OCI-LY3 (cell line): ENCODE data around the gene PLXNB1.

Experiments
- H2AFZ ChIP-seq: fragments of 200-600, 300-600 bp; shearing (Covaris generic); 2 replicates; pipeline ENCODE4 v1.6.0; 2014; ENCODE audit warnings: antibody characterized with exemption, low read depth, low read length
- H3K27ac ChIP-seq: fragments of 200-600, 300-600 bp; sonication (generic); 2 replicates; pipeline ENCODE4 v1.5.1; 2014; ENCODE audit warnings: mild to moderate bottlenecking, low read length, moderate library complexity, mixed read lengths
- H3K27me3 ChIP-seq: fragments of 200-600, 300-600 bp; sonication (generic); 2 replicates; pipeline ENCODE4 v1.6.1; 2014; ENCODE audit warnings: low read depth, low read length, mixed read lengths
- H3K36me3 ChIP-seq: fragments of 200-600, 300-600 bp; sonication (generic); replicated peaks from 2 replicates; pipeline ENCODE3; 2014; ENCODE audit warnings: low read depth, low read length, mixed read lengths
- H3K4me1 ChIP-seq: fragments of 300-600, 200-600 bp; sonication (generic); 2 replicates; pipeline ENCODE4 v1.6.1; 2014; ENCODE audit warnings: low read length, mixed read lengths
- H3K4me2 ChIP-seq: fragments of 200-600, 300-600 bp; sonication (generic); 2 replicates; pipeline ENCODE4 v1.6.1; 2014; ENCODE audit warnings: low read length, mixed read lengths
- H3K4me3 ChIP-seq: fragments of 300-600, 200-600 bp; sonication (generic); 2 replicates; pipeline ENCODE4 v1.5.1; 2014; ENCODE audit warnings: antibody characterized with exemption, mild to moderate bottlenecking, low read length, moderate library complexity
- H3K79me2 ChIP-seq: fragments of 300-600, 200-600 bp; shearing (Covaris generic); 2 replicates; pipeline ENCODE4 v1.6.1; 2014; ENCODE audit warnings: mild to moderate bottlenecking, low read length, mixed read lengths
- H3K9ac ChIP-seq: fragments of 300-600, 200-600 bp; shearing (Covaris generic); 2 replicates; pipeline ENCODE4 v1.6.0; 2014; ENCODE audit warnings: mild to moderate bottlenecking, low read length, moderate library complexity
- H3K9me3 ChIP-seq: fragments of 200-600, 300-600 bp; shearing (Covaris generic); 2 replicates; pipeline ENCODE4 v1.6.1; 2014; ENCODE audit warnings: low read length, mixed read lengths; ENCODE audit not compliant: insufficient read depth
- H4K20me1 ChIP-seq: fragments of 200-600, 300-600 bp; sonication (generic); 2 replicates; pipeline ENCODE4 v1.6.1; 2016; ENCODE audit warnings: low read length, mixed read lengths; ENCODE audit not compliant: insufficient read depth
- CTCF ChIP-seq: fragments of 200-600, 300-600 bp; sonication (generic); IDR thresholded peaks from 2 replicates; pipeline ENCODE4 v1.5.1; 2014; ENCODE audit warnings: antibody characterized with exemption, low read length, low read depth
- EZH2phosphoT487 ChIP-seq: fragments of 200-600 bp; shearing (Covaris generic); IDR thresholded peaks from 2 replicates; pipeline ENCODE4 v1.6.1; 2018; ENCODE audit warnings: antibody characterized with exemption, mixed run types, low read depth

The PLXNB1 gene

GRCh38 chr3:48414376-48415250 lies 15.3 kb downstream of the PLXNB1 start:
- Histone ChIP-seq H3K4me3 (no peak overlapping the region), H3K36me3 (no peaks in the 10 kb centered on the region), H3K4me2 (no peak overlapping the region), H2AFZ (no peak overlapping the region), H3K79me2 (no peaks in the 10 kb centered on the region), H3K27ac (no peak overlapping the region), H3K4me1 (no peaks in the 10 kb centered on the region), H3K9me3 (no peaks in the 10 kb centered on the region), H4K20me1 (no peaks in the 10 kb centered on the region), H3K9ac (no peak overlapping the region), H3K27me3 (no peaks in the 10 kb centered on the region)
- TF ChIP-seq EZH2phosphoT487 = no peak
- no peak for TF ChIP-seq CTCF

- Histone ChIP-seq H3K27me3 (no peaks in the 10 kb centered on the region), H3K27ac (no peak overlapping the region), H3K4me3 (no peak overlapping the region), H3K4me1 (no peaks in the 10 kb centered on the region), H4K20me1 (no peaks in the 10 kb centered on the region), H3K9me3 (no peaks in the 10 kb centered on the region), H2AFZ (no peak overlapping the region), H3K9ac (no peak overlapping the region), H3K79me2 (no peaks in the 10 kb centered on the region), H3K36me3 (peaks cover 4% of the 10 kb centered on the region), H3K4me2 (no peak overlapping the region)
- TF ChIP-seq EZH2phosphoT487 (no peak), CTCF (no peak)
Measured at GRCh38 chr3:48413611-48414010, 16.3 kb downstream of the PLXNB1 start.

GRCh38 chr3:48413086-48413485 lies 16.8 kb downstream of the PLXNB1 start:
- no peaks in the 10 kb centered on the region for H3K4me1 ChIP-seq
- H3K27ac ChIP-seq = no peak overlapping the region
- peaks cover 4% of the 10 kb centered on the region for H3K36me3 ChIP-seq
- H3K9me3 ChIP-seq = no peaks in the 10 kb centered on the region
- H4K20me1 ChIP-seq = no peaks in the 10 kb centered on the region
- H3K27me3 ChIP-seq = no peaks in the 10 kb centered on the region
- TF ChIP-seq CTCF (no peak), EZH2phosphoT487 (no peak)
- H2AFZ ChIP-seq = no peak overlapping the region
- no peak overlapping the region for H3K4me3 ChIP-seq
- H3K4me2 ChIP-seq = no peak overlapping the region
- H3K79me2 ChIP-seq = no peaks in the 10 kb centered on the region
- no peak overlapping the region for H3K9ac ChIP-seq

- H4K20me1 ChIP-seq = no peaks in the 10 kb centered on the region
- H3K79me2 ChIP-seq = no peaks in the 10 kb centered on the region
- no peaks in the 10 kb centered on the region for H3K4me1 ChIP-seq
- H3K9ac ChIP-seq = no peak overlapping the region
- TF ChIP-seq EZH2phosphoT487 (no peak), CTCF (no peak)
- no peak overlapping the region for H3K27ac ChIP-seq
- no peak overlapping the region for H3K4me3 ChIP-seq
- no peaks in the 10 kb centered on the region for H3K9me3 ChIP-seq
- no peak overlapping the region for H3K4me2 ChIP-seq
- no peaks in the 10 kb centered on the region for H3K27me3 ChIP-seq
- no peak overlapping the region for H2AFZ ChIP-seq
- H3K36me3 ChIP-seq = peaks cover 4% of the 10 kb centered on the region
Measured at GRCh38 chr3:48412375-48413001, 17.4 kb downstream of the PLXNB1 start.
